WTC11 (cell line): Measurements from ENCODE around the gene ANKK1. TPM values are rescaled to one million over a fixed set of nuclear protein-coding genes. Genes with fewer than 3 reads are reported as not detected.

Experiments
- ATAC-seq: fragments of 200-7000 bp; cut with Tn5 transposase; 2 replicates; pipeline ENCODE4 v1.10.0; 2021; ENCODE audit warnings: mild to moderate bottlenecking, moderate library complexity
- CTCF ChIA-PET: fragments of 300-600 bp; sonication (Branson Sonifier 250); formaldehyde crosslinking; loops from one replicate; lab custom pipeline; 2021; ENCODE audit warnings: antibody characterized with exemption; lab: Charles Lee
- POLR2A ChIA-PET: fragments of 350-600 bp; sonication (Branson Sonifier 250); formaldehyde crosslinking; loops from one replicate; lab custom pipeline; 2021; ENCODE audit warnings: antibody characterized with exemption; lab: Charles Lee
- DNase-seq: peaks from one replicate; pipeline ENCODE4 v3.0.0; 2021; ENCODE audit warnings: low spot score
- H3K27ac Mint-ChIP-seq: 2 replicates; pipeline ENCODE4 v1.8.0; 2021; ENCODE audit warnings: mixed read lengths
- H3K27me3 Mint-ChIP-seq: 2 replicates; pipeline ENCODE4 v1.8.0; 2021; ENCODE audit warnings: low read depth, mild to moderate bottlenecking, moderate library complexity, mixed read lengths
- H3K36me3 Mint-ChIP-seq: 2 replicates; pipeline ENCODE4 v1.8.0; 2021; ENCODE audit warnings: mixed read lengths
- H3K4me1 Mint-ChIP-seq: 2 replicates; pipeline ENCODE4 v1.8.0; 2022; ENCODE audit warnings: mixed read lengths
- H3K4me3 Mint-ChIP-seq: 2 replicates; pipeline ENCODE4 v1.8.0; 2021; ENCODE audit warnings: mild to moderate bottlenecking, moderate library complexity, mixed read lengths
- H3K9me3 Mint-ChIP-seq: 2 replicates; pipeline ENCODE4 v1.8.0; 2021; ENCODE audit warnings: mixed read lengths
- AFF4 ChIP-seq: sonication (generic); formaldehyde crosslinking; IDR thresholded peaks from 2 replicates; pipeline ENCODE4 v1.8.1; 2023; ENCODE audit warnings: mild to moderate bottlenecking, missing genetic modification reagents, borderline replicate concordance
- AR ChIP-seq: fragments of 250-450 bp; sonication (Bioruptor Pico); IDR thresholded peaks from 2 replicates; pipeline ENCODE4 v1.9.0; 2021; ENCODE audit warnings: mild to moderate bottlenecking
- ETV6 ChIP-seq: sonication (generic); formaldehyde crosslinking; IDR thresholded peaks from 2 replicates; pipeline ENCODE4 v1.8.1; 2022; ENCODE audit warnings: mild to moderate bottlenecking, missing genetic modification reagents
- FOXP1 ChIP-seq: sonication (generic); formaldehyde crosslinking; IDR thresholded peaks from 2 replicates; pipeline ENCODE4 v1.8.0; 2022; ENCODE audit warnings: missing genetic modification reagents, mild to moderate bottlenecking, moderate library complexity, borderline replicate concordance
- FOXP4 ChIP-seq: sonication (generic); formaldehyde crosslinking; IDR thresholded peaks from 2 replicates; pipeline ENCODE4 v1.8.0; 2022; ENCODE audit warnings: mild to moderate bottlenecking, missing genetic modification reagents
- GRHL2 ChIP-seq: fragments of 250-450 bp; sonication (Bioruptor Pico); IDR thresholded peaks from 2 replicates; pipeline ENCODE4 v1.8.0; 2022; ENCODE audit warnings: mild to moderate bottlenecking, moderate library complexity; ENCODE audit not compliant: insufficient replicate concordance, severe bottlenecking
- HMGA2 ChIP-seq: fragments of 250-450 bp; sonication (Bioruptor Pico); IDR thresholded peaks from 2 replicates; pipeline ENCODE4 v1.4.0; 2021; ENCODE audit warnings: mild to moderate bottlenecking, moderate library complexity
- IRF2 ChIP-seq: sonication (generic); formaldehyde crosslinking; IDR thresholded peaks from 2 replicates; pipeline ENCODE4 v1.8.0; 2022; ENCODE audit warnings: low read depth, missing genetic modification reagents, borderline replicate concordance
- JAZF1 ChIP-seq: fragments of 250-450 bp; sonication (Bioruptor Pico); IDR thresholded peaks from 2 replicates; pipeline ENCODE4 v1.9.0; 2021; ENCODE audit warnings: moderate library complexity, mild to moderate bottlenecking, inconsistent platforms
- MXD4 ChIP-seq: fragments of 250-450 bp; sonication (Bioruptor Pico); IDR thresholded peaks from 2 replicates; pipeline ENCODE4 v1.8.0; 2021; ENCODE audit warnings: mild to moderate bottlenecking, moderate library complexity, borderline replicate concordance
- NR1H2 ChIP-seq: sonication (generic); formaldehyde crosslinking; IDR thresholded peaks from 2 replicates; pipeline ENCODE4 v1.9.0; 2021; ENCODE audit warnings: mild to moderate bottlenecking, moderate library complexity, missing genetic modification reagents
- OVOL2 ChIP-seq: fragments of 250-450 bp; sonication (Bioruptor Pico); IDR thresholded peaks from 2 replicates; pipeline ENCODE4 v1.9.0; 2021; ENCODE audit warnings: mild to moderate bottlenecking, borderline replicate concordance
- RELA ChIP-seq: sonication (generic); formaldehyde crosslinking; IDR thresholded peaks from 2 replicates; pipeline ENCODE4 v1.8.1; 2022; ENCODE audit warnings: missing genetic modification reagents, mild to moderate bottlenecking, borderline replicate concordance
- ZBTB43 ChIP-seq: sonication (generic); formaldehyde crosslinking; IDR thresholded peaks from 2 replicates; pipeline ENCODE4 v1.8.1; 2023; ENCODE audit warnings: mild to moderate bottlenecking, missing genetic modification reagents
- ZNF121 ChIP-seq: sonication (generic); formaldehyde crosslinking; IDR thresholded peaks from 2 replicates; pipeline ENCODE4 v1.8.0; 2023; ENCODE audit warnings: missing genetic modification reagents
- ZNF425 ChIP-seq: fragments of 250-450 bp; sonication (Bioruptor Pico); conservative IDR thresholded peaks from 2 replicates; pipeline ENCODE4 v1.9.0; 2021; ENCODE audit warnings: mild to moderate bottlenecking
- total RNA-seq: library from RNA; stranded (reverse); gene quantifications from 3 replicates; pipeline ENCODE4 v1.2.3, GENCODE V29; 2021

Gene ANKK1
- total RNA-seq, 1 experiment from 2014 or later, result 0.15 TPM

GRCh38 chr11:113365895-113366294, 21.7 kb upstream of the ANKK1 start (continued):
- TF ChIP-seq AFF4 (CRISPR knock-in tag) (no peak), AR (CRISPR knock-in tag) (no peak), MXD4 (CRISPR knock-in tag) (no peak)

- Mint-ChIP-seq H3K4me3 (no peak overlapping the region), H3K27ac (no peak overlapping the region), H3K27me3 (no peaks in the 10 kb centered on the region), H3K4me1 (peaks cover 20% of the 10 kb centered on the region), H3K36me3 (no peaks in the 10 kb centered on the region), H3K9me3 (no peaks in the 10 kb centered on the region)
- ChIA-PET CTCF (interaction anchor here (1.8 kb wide), 1 partner anchor 171 kb away, joined by 6 read pairs; no protein-coding TSS in a partner anchor), POLR2A (interaction anchor here (0.7 kb wide), 1 partner anchor 439 kb away, joined by 3 read pairs; no protein-coding TSS in a partner anchor)
- DNase-seq (no peak), ATAC-seq (no peak)
- TF ChIP-seq ZBTB43 (CRISPR knock-in tag) (no peak), ETV6 (CRISPR knock-in tag) (no peak), RELA (CRISPR knock-in tag) (no peak), FOXP4 (CRISPR knock-in tag) (no peak), GRHL2 (CRISPR knock-in tag) (no peak), ZNF121 (CRISPR knock-in tag) (no peak), NR1H2 (CRISPR knock-in tag) (no peak), JAZF1 (no peak), FOXP1 (no peak), IRF2 (CRISPR knock-in tag) (no peak), AFF4 (CRISPR knock-in tag) (no peak), OVOL2 (CRISPR knock-in tag) (no peak), AR (CRISPR knock-in tag) (no peak), ZNF425 (no peak), HMGA2 (no peak)
Measured at GRCh38 chr11:113369411-113369810, 18.2 kb upstream of the ANKK1 start.
